PFSK-1 (cell line): ENCODE results near the gene NAALADL2.

Experiments
- POLR2AphosphoS5 ChIP-seq: IDR thresholded peaks from 2 replicates; pipeline ENCODE4 v1.6.1; 2012; ENCODE audit warnings: low read depth, mild to moderate bottlenecking, control low read depth, low read length, moderate library complexity
- TAF1 ChIP-seq: IDR thresholded peaks from 2 replicates; pipeline ENCODE4 v1.6.1; 2012; ENCODE audit warnings: low read length, control low read depth, borderline replicate concordance; ENCODE audit not compliant: insufficient read depth
- TF ChIP-seq, protein P1 (sequence below), 2 experiments: IDR thresholded peaks; 2 replicates each; pipeline versions ENCODE4 v1.6.1 to v1.8.0; 2011 to 2012; ENCODE audit warnings: low read depth in 2 of 2, low read length in 2 of 2, control low read depth in 1 of 2, inconsistent platforms in 1 of 2, mild to moderate bottlenecking in 1 of 2, moderate library complexity in 1 of 2; ENCODE audit not compliant: insufficient read depth in 1 of 2

DNA sequence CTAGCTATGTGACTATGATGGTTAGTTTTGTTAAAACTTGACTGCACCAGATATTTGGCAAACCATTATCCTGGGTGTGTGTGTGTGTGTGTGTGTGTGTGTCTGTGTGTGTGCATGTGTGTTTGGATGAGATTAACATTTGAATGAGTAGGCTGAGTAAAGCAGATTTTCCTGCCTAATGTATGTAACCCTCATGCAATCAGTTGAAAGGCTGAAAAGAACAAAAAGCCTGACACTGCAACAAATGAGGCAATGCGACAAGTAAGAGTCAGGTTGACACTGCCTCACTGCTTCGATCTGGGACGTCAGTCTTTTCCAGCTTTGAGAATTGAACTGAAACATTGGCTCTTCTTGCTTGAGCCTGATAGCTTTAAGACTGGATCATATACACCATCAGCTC, 643.0 kb downstream of the NAALADL2 start:
- TF ChIP-seq, protein P1, sequence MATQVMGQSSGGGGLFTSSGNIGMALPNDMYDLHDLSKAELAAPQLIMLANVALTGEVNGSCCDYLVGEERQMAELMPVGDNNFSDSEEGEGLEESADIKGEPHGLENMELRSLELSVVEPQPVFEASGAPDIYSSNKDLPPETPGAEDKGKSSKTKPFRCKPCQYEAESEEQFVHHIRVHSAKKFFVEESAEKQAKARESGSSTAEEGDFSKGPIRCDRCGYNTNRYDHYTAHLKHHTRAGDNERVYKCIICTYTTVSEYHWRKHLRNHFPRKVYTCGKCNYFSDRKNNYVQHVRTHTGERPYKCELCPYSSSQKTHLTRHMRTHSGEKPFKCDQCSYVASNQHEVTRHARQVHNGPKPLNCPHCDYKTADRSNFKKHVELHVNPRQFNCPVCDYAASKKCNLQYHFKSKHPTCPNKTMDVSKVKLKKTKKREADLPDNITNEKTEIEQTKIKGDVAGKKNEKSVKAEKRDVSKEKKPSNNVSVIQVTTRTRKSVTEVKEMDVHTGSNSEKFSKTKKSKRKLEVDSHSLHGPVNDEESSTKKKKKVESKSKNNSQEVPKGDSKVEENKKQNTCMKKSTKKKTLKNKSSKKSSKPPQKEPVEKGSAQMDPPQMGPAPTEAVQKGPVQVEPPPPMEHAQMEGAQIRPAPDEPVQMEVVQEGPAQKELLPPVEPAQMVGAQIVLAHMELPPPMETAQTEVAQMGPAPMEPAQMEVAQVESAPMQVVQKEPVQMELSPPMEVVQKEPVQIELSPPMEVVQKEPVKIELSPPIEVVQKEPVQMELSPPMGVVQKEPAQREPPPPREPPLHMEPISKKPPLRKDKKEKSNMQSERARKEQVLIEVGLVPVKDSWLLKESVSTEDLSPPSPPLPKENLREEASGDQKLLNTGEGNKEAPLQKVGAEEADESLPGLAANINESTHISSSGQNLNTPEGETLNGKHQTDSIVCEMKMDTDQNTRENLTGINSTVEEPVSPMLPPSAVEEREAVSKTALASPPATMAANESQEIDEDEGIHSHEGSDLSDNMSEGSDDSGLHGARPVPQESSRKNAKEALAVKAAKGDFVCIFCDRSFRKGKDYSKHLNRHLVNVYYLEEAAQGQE (IDR thresholded peaks at IDR 0.05; ENCODE audit: insufficient read depth in 1 of 2, low read depth in 2 of 2, low read length in 2 of 2) = no peak
- no peak for TF ChIP-seq TAF1
- no peak for TF ChIP-seq POLR2AphosphoS5
